HG02852 (cell line): Measurements from ENCODE around the gene UNC13D.
"Not testable (repeated sequence)": the region's sequence is repeated elsewhere in the genome, so short reads cannot be mapped to it uniquely, and the experiment has no call there.

Experiments
- ATAC-seq: cut with Tn5 transposase; IDR thresholded peaks from one replicate; pipeline ENCODE4 v1.9.1; 2021; ENCODE audit warnings: mild to moderate bottlenecking, moderate library complexity; ENCODE audit not compliant: unreplicated experiment

Gene UNC13D

DNA sequence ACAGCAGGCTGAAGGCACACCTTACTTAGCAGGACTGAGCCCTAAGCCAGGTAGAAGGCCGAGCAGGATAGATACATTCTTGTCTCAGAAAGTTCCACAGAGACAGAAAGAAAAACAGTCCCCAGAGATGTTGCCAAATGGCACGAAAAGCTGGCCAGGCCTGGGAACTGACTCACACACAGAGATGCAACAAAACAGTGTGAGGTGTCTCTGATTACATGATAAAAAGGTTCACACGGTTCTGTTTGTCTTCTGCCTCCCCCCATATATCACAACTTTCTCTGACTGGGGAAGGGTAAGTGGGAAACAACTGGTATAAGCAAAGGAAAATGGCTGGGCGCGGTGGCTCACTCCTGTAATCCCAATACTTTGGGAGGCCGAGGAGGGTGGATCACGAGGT lies 9.2 kb upstream of the UNC13D start:
- ATAC-seq = no peak

DNA sequence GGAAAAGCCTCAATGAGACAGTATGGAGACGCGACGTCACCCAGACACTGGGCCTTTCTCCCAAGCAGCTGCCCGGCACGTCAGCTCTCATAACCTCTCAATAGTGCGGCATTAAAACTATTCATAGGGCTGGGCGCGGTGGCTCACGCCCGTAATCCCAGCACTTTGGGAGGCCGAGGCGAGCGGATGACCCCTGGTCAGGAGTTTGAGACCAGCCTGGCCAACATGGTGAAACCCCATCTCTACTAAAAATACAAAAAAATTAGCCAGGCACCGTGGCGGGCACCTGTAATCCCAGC lies 7.4 kb upstream of the UNC13D start:
- not testable (repeated sequence) for ATAC-seq

DNA sequence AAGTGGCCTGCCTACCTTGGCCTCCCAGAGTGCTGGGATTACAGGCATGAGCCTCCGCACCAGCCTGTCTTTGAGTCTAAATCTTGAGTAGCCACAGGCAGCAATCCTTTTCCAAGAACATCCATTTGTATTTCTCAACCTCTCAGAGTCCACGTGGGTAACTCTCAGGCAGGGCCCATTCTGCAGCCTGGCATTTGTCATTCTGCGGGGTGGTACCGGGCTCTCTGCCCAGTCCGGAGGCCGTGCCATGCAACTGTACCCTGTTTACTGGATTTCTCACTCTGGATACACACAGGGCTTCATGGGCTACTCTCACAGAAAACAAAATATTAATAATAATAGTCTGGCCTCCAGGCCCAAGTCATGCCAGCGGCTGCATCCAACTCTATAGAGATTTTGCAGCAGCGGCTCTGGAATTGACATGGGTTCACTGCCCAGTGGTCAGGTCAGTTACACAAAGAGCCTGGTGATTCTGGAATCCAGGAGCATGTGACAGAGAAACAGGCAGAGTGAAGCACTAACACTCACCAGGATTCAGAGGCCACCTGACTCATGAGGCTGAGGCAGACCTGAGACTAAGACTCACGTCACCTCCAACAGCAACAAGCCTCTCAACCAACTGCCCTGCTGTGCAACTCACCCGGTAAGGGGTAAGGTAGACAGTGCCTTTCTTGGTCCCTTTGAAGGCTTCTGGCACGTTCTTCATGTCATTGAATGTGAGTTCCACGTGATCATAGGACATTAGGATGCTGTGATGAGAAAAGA lies 6.9 kb upstream of the UNC13D start:
- no peak for ATAC-seq

GRCh38 chr17:75849724-75850123 lies 5.5 kb upstream of the UNC13D start:
- no peak for ATAC-seq

DNA sequence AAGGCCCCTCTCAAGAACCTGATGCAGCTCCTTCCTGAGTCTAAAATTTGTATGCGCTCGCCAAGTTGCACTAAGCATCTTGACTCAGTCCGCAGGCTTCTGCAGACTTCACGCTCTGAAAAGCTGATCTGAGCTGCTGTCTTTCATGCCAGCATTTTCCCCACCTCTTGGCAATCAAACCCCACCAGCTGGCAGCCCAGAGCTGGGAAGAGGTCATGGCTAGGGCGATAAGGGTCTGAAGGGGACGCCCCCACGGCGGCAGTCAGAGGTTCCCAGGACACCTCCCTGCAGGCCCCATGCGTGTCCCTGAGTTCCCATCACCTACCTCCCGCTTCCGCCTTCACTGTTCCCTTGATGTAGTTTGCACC lies 5.1 kb upstream of the UNC13D start:
- no peak for ATAC-seq

GRCh38 chr17:75848523-75849278 lies 4.5 kb upstream of the UNC13D start:
- ATAC-seq = no peak

DNA sequence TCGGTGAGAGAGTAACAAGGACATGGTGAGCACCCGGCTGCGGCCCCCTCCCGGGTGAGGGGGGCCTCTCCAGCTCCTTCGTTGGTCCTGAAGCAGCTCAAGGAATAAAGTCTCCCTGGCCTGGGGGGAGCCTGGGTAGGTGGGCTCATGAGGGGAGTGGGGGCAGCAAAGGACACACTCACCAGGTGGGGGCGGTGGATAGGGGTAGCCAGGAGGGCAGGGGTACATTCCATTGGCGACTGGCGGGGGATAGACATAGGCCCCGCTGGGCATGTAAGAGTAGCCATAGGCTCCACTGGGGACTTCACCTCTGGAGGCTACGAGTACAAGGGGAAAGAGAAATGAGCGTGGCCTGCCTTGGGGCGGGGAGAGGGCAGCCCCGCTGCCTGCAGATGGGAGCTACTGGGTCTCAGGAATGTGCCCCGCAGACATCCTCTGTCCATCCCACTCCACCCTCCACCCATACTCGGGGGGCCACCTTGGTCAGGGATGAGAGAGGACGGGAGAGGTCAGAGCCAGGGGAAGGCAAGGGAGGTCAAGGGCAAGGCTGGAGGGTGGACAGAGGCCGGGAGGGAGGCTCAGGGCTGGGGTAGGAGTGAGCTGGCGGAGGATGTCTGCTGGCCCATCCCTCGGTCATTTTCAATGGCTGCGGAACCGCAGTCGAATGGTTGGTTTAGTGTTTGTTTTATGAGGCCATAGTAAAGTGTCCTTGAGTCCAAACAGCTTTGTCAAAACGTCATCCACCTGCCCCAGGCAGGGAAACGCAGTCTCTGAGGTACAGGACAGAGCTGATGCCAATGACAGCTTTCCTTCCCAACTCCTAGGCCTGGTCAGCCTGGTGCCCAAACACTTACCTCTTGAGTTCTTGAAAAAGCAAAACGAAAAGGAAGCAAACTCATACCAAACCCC lies 3.7 kb upstream of the UNC13D start:
- ATAC-seq = no peak

GRCh38 chr17:75846692-75847613 lies 2.7 kb upstream of the UNC13D start:
- ATAC-seq = no peak

GRCh38 chr17:75845933-75846691 lies 1.9 kb upstream of the UNC13D start:
- ATAC-seq = no peak

DNA sequence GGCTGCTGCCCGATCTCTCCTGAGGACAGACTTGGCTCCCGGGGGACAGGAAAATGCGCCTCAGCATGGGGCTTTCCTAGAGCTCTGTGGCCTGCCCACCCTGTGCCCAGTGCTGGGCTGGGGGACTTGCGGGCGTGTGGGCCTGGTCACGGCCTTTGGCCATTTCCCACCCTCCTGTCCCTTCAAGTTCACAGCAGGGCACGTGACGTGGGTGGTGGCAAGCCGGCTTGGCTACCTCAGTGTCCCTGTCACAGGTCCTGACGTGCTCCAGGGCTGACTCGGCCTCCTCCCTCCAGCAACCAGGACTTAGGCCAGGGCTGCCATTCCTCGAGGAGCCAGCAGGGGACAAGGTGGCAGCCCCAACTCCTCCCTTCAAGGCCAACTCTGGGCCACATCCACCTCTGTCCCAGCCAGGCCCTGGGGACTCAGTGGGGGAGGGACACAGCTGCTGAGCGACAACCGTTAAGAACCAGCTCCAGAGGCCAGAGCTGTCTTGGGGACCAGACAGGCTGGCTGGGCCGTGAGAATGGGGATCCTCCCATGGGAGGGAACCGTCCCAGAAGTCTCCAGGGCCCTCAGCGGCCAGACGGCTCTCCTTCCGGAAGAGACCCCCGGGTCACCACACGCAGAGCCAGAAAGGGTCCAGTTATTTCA lies 981 bp upstream of the UNC13D start:
- ATAC-seq = peak; percentile 72

GRCh38 chr17:75844530-75845057 lies 390 bp upstream of the UNC13D start:
- peak; percentile 18 for ATAC-seq

- no peak for ATAC-seq
Measured at GRCh38 chr17:75842963-75843576, 1.1 kb downstream of the UNC13D start.

GRCh38 chr17:75842411-75842810 lies 1.8 kb downstream of the UNC13D start:
- ATAC-seq = no peak

DNA sequence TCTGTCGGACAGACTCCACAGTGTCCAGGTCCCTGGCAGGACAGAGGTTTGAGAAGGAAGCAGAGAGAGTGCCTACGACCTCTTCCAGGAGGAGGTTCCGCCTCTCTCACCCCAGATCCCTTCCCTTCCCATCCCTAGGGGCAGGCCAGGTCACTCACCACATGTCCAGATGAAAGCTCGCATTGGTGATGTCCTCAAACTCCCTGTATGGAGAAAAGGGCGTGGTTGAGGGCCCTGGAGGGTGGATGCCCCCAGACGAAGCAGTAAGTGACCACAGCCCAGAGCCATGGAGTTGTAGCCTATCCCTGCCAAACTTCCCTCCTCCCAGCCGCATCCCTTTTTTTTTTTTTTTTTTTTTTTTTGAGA lies 3.4 kb downstream of the UNC13D start:
- no peak for ATAC-seq

DNA sequence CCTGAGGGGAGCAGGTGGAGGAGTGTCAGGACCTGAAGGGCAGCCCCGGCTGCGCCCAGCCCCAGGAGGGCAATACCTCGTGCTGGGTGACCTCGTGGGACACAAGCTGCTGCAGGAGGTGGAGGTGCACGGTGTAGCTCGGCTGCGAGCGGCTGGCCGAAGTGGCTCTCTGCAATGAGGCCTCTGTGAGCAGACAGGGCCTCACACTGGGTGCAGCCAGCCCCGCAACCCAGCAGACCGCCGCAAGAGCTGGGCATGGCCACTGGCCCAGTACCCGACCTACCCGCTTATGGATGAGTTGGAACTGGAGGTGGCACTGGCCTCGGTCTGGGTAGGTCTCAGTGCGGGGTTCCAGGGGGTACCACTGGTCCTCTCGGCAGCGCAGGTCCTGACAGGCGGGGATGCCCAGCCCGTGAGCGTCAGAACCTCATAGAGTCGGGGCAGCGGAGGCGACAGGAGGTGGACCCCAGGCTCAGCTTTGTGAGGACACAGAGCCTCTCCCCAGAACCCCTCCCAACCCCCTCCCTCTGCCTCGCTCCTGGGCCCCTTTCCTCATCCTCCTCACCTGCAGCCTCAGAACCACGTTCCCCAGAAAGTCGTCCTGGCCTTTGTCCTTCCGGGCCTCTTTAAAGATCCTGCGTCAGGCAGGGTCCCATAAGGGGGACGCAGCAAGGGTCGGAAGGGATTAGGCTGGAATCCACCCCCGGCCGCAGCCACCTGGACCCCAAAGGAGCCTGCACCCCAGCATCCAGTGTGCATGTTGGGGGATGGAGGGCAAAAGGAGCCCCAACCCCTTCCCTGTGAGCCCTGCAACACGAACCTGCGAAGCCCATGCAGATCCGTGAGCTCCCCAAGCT lies 4.0 kb downstream of the UNC13D start:
- ATAC-seq = no peak

DNA sequence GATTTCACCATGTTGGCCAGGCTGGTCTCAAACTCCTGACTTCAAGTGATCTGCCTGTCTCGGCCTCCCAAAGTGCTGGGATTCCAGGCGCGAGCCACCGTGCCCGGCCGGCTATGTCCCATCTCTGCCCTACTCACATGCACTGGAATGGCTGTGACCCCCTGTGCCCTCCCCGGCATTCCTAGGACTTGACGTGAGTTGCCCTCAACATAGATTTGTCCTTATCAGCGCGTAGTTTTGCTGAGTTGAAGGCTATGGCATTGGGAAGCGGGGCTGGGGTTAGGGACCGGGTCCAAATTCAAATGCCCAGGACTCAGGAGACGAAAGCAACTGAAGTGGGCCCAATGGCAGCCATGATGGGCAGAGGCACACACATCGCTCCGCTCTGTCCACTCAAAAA lies 5.8 kb downstream of the UNC13D start:
- no peak for ATAC-seq

DNA sequence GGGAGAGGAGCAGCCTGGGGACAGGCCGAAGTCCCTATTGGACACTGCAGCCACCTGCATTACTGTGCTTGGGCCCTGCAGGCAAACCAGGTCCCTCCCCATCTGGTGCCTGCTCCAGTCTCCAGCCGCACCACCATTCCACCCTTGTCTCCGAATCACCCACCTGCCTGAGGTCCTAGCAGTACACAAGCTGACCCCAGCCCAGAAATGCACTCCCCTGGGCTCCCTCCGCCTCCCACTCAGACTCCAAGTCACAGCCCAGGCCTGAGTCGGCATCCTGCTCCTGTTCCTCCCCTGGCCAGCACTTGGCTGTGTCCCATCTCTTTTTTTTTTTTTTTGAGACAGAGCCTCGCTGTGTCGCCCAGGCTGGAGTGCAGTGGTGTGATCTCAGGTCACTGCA lies 6.3 kb downstream of the UNC13D start:
- ATAC-seq = no peak

- no peak for ATAC-seq
Measured at GRCh38 chr17:75836605-75837004, 7.6 kb downstream of the UNC13D start.
